Measurements from ENCODE around the gene COL6A2. TPM values are rescaled to one million over a fixed set of nuclear protein-coding genes. Genes with fewer than 3 reads are reported as not detected.

COL6A2 gene
- polyA plus RNA-seq, 3 donors = 0.01 TPM; not detected in 2

DNA sequence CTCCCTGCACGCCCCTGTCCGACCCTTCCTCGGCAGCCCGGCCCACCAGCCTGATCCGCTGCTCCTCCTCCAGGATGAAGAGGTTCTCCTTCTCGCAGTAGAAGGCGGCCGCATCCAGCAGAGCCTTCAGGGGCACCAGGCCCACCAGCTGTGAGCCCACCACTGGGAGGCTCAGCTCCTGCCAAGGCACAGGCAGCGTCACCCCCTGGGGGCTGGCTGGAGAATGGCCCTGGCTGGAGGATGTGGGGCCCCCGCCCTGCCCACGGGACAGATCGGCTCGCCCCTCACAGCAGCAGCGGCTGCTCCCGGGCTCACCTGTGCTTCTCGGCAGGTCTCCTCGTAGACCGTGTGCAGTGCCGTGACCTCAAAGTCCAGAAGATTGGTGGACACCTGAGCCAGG lies 52.2 kb downstream of the COL6A2 start:
- Histone ChIP-seq H4K20me1 (ENCODE audit: insufficient read depth, low read length) (no peaks in the 10 kb centered on the region), H3K36me3 (replicated peaks in 1 of 2; ENCODE audit: control insufficient read depth in 1 of 2, insufficient read depth in 2 of 2, low read length in 2 of 2) (no peaks in the 10 kb centered on the region), H3K79me2 (ENCODE audit: insufficient read depth, low read length) (no peaks in the 10 kb centered on the region), H2AFZ (ENCODE audit: insufficient read depth, low read depth, low read length, poor library complexity, severe bottlenecking) (no peak overlapping the region), H3K27ac (ENCODE audit: low read depth in 1 of 2, low read length in 2 of 2) (no peak overlapping the region), H3K9ac (ENCODE audit: insufficient read depth, low read length, poor library complexity, severe bottlenecking) (no peak overlapping the region), H3K4me3 (replicated peaks in 1 of 3; ENCODE audit: low read depth in 2 of 3, low read length in 3 of 3) (no peak overlapping the region), H3K27me3 (ENCODE audit: control insufficient read depth in 2 of 2, insufficient read depth in 2 of 2, low read length in 2 of 2) (no peaks in the 10 kb centered on the region), H3K4me1 (ENCODE audit: control insufficient read depth in 1 of 2, insufficient read depth in 2 of 2, low read length in 2 of 2) (no peaks in the 10 kb centered on the region), H3K9me3 (replicated peaks in 1 of 2; ENCODE audit: control insufficient read depth in 1 of 2, insufficient read depth in 1 of 2, low read length in 2 of 2) (no peaks in the 10 kb centered on the region), H3K4me2 (replicated peaks; ENCODE audit: extremely low read depth, low read length, poor library complexity, severe bottlenecking) (no peak overlapping the region)
- TF ChIP-seq, protein P1, sequence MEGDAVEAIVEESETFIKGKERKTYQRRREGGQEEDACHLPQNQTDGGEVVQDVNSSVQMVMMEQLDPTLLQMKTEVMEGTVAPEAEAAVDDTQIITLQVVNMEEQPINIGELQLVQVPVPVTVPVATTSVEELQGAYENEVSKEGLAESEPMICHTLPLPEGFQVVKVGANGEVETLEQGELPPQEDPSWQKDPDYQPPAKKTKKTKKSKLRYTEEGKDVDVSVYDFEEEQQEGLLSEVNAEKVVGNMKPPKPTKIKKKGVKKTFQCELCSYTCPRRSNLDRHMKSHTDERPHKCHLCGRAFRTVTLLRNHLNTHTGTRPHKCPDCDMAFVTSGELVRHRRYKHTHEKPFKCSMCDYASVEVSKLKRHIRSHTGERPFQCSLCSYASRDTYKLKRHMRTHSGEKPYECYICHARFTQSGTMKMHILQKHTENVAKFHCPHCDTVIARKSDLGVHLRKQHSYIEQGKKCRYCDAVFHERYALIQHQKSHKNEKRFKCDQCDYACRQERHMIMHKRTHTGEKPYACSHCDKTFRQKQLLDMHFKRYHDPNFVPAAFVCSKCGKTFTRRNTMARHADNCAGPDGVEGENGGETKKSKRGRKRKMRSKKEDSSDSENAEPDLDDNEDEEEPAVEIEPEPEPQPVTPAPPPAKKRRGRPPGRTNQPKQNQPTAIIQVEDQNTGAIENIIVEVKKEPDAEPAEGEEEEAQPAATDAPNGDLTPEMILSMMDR (IDR thresholded peaks at IDR 0.05) = no peak
- Mint-ChIP-seq H3K9me3 (no peaks in the 10 kb centered on the region), H3K4me3 (no peak overlapping the region), H3K27ac (no peak overlapping the region), H3K4me1 (no peaks in the 10 kb centered on the region), H3K27me3 (ENCODE audit: low read depth in 3 of 3) (peaks cover 0 to 2% (median 2%) of the 10 kb centered on the region in 3 donors), H3K36me3 (no peaks in the 10 kb centered on the region)
- no peak for DNase-seq
- WGBS (ENCODE audit: insufficient coverage) = 94% methylated on average over 19 of the region's 19 CpGs
- intact Hi-C loops (cut with micrococcal nuclease) = no loop called here

DNA sequence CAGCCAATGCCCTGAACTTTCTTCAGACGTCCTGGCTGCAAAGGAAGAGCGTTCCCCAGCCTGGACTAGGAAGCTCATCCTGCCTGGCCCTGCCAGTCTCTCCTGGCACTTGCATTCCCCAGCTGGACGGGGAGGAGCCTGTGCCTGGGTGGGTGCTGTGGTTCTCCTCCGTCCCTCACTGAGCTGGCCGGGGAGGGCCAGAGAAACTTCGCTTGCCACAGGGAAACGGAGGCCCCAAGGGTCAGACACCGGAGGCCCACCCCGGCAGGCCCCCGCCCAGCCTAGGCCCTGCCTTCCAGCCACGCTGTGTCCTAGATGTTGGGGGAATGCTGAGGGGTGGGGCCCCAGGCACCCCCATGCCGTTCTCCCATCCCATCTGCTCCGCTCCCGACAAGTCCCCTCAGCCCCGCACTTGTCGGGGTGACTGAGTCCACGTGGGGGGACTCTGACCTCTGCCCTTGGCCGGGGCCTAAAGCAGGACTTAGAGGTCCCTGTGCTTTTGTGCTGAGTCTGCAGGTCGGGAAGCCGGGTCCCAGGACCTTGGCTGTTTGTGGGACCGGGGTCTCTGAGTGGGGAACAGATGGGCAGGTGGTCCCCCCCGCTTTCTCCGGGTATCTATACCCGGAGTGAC lies 52.7 kb downstream of the COL6A2 start:
- TF ChIP-seq, protein P1 (IDR thresholded peaks at IDR 0.05) = no peak
- no peak overlapping the region for H3K9ac ChIP-seq (ENCODE audit: insufficient read depth, low read length, poor library complexity, severe bottlenecking)
- no peak for DNase-seq

More for the DNA sequence above, 52.7 kb downstream of the COL6A2 start:
- Histone ChIP-seq H3K36me3 (replicated peaks in 1 of 2; ENCODE audit: control insufficient read depth in 1 of 2, insufficient read depth in 2 of 2, low read length in 2 of 2) (no peaks in the 10 kb centered on the region), H3K4me2 (replicated peaks; ENCODE audit: extremely low read depth, low read length, poor library complexity, severe bottlenecking) (no peak overlapping the region), H3K79me2 (ENCODE audit: insufficient read depth, low read length) (no peaks in the 10 kb centered on the region), H3K9me3 (replicated peaks in 1 of 2; ENCODE audit: control insufficient read depth in 1 of 2, insufficient read depth in 1 of 2, low read length in 2 of 2) (no peaks in the 10 kb centered on the region), H3K4me1 (ENCODE audit: control insufficient read depth in 1 of 2, insufficient read depth in 2 of 2, low read length in 2 of 2) (no peaks in the 10 kb centered on the region), H3K27me3 (ENCODE audit: control insufficient read depth in 2 of 2, insufficient read depth in 2 of 2, low read length in 2 of 2) (no peaks in the 10 kb centered on the region), H3K4me3 (replicated peaks in 1 of 3; ENCODE audit: low read depth in 2 of 3, low read length in 3 of 3) (no peak overlapping the region), H4K20me1 (ENCODE audit: insufficient read depth, low read length) (no peaks in the 10 kb centered on the region), H3K27ac (ENCODE audit: low read depth in 1 of 2, low read length in 2 of 2) (no peak overlapping the region), H2AFZ (ENCODE audit: insufficient read depth, low read depth, low read length, poor library complexity, severe bottlenecking) (no peak overlapping the region)
- Mint-ChIP-seq H3K4me3 (no peak overlapping the region), H3K9me3 (no peaks in the 10 kb centered on the region), H3K36me3 (no peaks in the 10 kb centered on the region), H3K27me3 (ENCODE audit: low read depth in 3 of 3) (peaks cover 0 to 2% (median 2%) of the 10 kb centered on the region in 3 donors), H3K27ac (no peak overlapping the region), H3K4me1 (no peaks in the 10 kb centered on the region)
- intact Hi-C loops (cut with micrococcal nuclease) = no loop called here
- WGBS (ENCODE audit: insufficient coverage) = 97% methylated on average over 16 of the region's 24 CpGs

Data from CD14-positive monocyte (primary cell).